T-cell (primary cell): ENCODE measurements around the gene IRAK3. TPM values are rescaled to one million over a fixed set of nuclear protein-coding genes. Genes with fewer than 3 reads are reported as not detected.
A peak's percentile ranks its signal among the peaks of the same experiment; 100 is the strongest.
"Not testable (repeated sequence)": the region's sequence is repeated elsewhere in the genome, so short reads cannot be mapped to it uniquely, and the experiment has no call there.

ENCODE experiments used
- ATAC-seq, 4 experiments: fragments of 200-7000 bp in 3 of 4; fragments of 150-1000 bp in 1 of 4; cut with Tn5 transposase; replicated peaks in 1 of 4; 1 replicate in 3 of 4; 2 replicates in 1 of 4; pipeline ENCODE4 v1.10.0; 2021; ENCODE audit warnings: moderate library complexity in 3 of 4, mild to moderate bottlenecking in 2 of 4, moderate number of reproducible peaks in 1 of 4
- CTCF ChIA-PET, 2 donors: fragments of 300-600 bp; sonication (Branson Sonifier 250); formaldehyde crosslinking; loops; one replicate each; lab custom pipeline; 2022; ENCODE audit warnings: antibody characterized with exemption in 2 of 2; lab: Charles Lee
- POLR2A ChIA-PET, 2 donors: fragments of 300-600 bp; sonication (Branson Sonifier 250); formaldehyde crosslinking; loops; one replicate each; lab custom pipeline; 2022; ENCODE audit warnings: antibody characterized with exemption in 2 of 2; lab: Charles Lee
- DNase-seq, 35 experiments: peaks; one replicate each; pipeline versions ENCODE4 v3.0.0 to v3.0.0-alpha.2; 2013 to 2023
- H3K27ac ChIP-seq: one replicate; pipeline ENCODE4 v1.5.1; 2013; ENCODE audit warnings: low read length
- H3K27me3 ChIP-seq, 2 experiments: replicated peaks in 1 of 2; 1 replicate in 1 of 2; 2 replicates in 1 of 2; pipeline versions ENCODE4 v1.6.1 to v1.7.0; 2013; ENCODE audit warnings: low read length in 1 of 2, mixed read lengths in 1 of 2; ENCODE audit not compliant: control insufficient read depth in 2 of 2, insufficient read depth in 2 of 2; ENCODE audit errors: extremely low read depth in 1 of 2
- H3K36me3 ChIP-seq, 2 donors: 1 replicate in 1 of 2; 2 replicates in 1 of 2; pipeline versions ENCODE4 v1.6.1 to v1.7.0; 2013; ENCODE audit warnings: low read length in 1 of 2; ENCODE audit not compliant: control insufficient read depth in 2 of 2, insufficient read depth in 1 of 2; ENCODE audit errors: extremely low read depth in 1 of 2
- H3K4me1 ChIP-seq, 2 experiments: 1 replicate in 1 of 2; 2 replicates in 1 of 2; pipeline versions ENCODE4 v1.6.1 to v1.7.0; 2013; ENCODE audit warnings: low read length in 2 of 2, mixed read lengths in 1 of 2; ENCODE audit not compliant: insufficient read depth in 2 of 2, control insufficient read depth in 1 of 2; ENCODE audit errors: extremely low read depth in 1 of 2
- H3K4me3 ChIP-seq, 2 donors: 1 replicate in 1 of 2; 2 replicates in 1 of 2; pipeline versions ENCODE4 v1.5.1 to v1.7.0; 2013; ENCODE audit warnings: mild to moderate bottlenecking in 2 of 2, low read length in 1 of 2, moderate library complexity in 1 of 2; ENCODE audit not compliant: control insufficient read depth in 1 of 2; ENCODE audit errors: extremely low read depth in 1 of 2
- H3K9me3 ChIP-seq: 2 replicates; pipeline ENCODE4 v1.7.0; 2013
- H3K27ac Mint-ChIP-seq, 2 donors: one replicate each; pipeline ENCODE4 v1.8.0; 2020 to 2021; ENCODE audit warnings: mild to moderate bottlenecking in 2 of 2, mixed read lengths in 2 of 2
- H3K27me3 Mint-ChIP-seq, 2 donors: one replicate each; pipeline ENCODE4 v1.8.0; 2021 to 2022; ENCODE audit warnings: mixed read lengths in 2 of 2
- H3K36me3 Mint-ChIP-seq: one replicate; pipeline ENCODE4 v1.8.0; 2021; ENCODE audit warnings: mixed read lengths
- H3K4me1 Mint-ChIP-seq, 3 donors: one replicate each; pipeline ENCODE4 v1.8.0; 2020 to 2022; ENCODE audit warnings: mixed read lengths in 3 of 3, mild to moderate bottlenecking in 1 of 3
- H3K4me3 Mint-ChIP-seq, 3 donors: one replicate each; pipeline ENCODE4 v1.8.0; 2020 to 2022; ENCODE audit warnings: mild to moderate bottlenecking in 3 of 3, mixed read lengths in 3 of 3, moderate library complexity in 3 of 3
- H3K9me3 Mint-ChIP-seq, 3 donors: one replicate each; pipeline ENCODE4 v1.8.0; 2020 to 2022; ENCODE audit warnings: mixed read lengths in 3 of 3
- whole genome bisulfite sequencing: methylation state at CpG from one replicate; pipeline ENCODE4 v1.1.5; 2013; ENCODE audit warnings: missing lambda C conversion rate; ENCODE audit not compliant: insufficient coverage; 5-methylcytosine and 5-hydroxymethylcytosine counted together
- total RNA-seq, 35 experiments: library from RNA in 6 of 35; stranded (reverse) in 6 of 35; fragments of 120-200 nt in 1 of 35; gene quantifications; one replicate each; pipeline versions ENCODE4 v1.2.1 to v1.2.4 and lab custom pipeline; 2013 to 2026

The IRAK3 gene
- total RNA-seq, 5 donors from 2014 or later (not counting 1 experiment from before 2014, with no cell fraction given), result 0.16 to 1.0 (median 0.39) TPM

DNA sequence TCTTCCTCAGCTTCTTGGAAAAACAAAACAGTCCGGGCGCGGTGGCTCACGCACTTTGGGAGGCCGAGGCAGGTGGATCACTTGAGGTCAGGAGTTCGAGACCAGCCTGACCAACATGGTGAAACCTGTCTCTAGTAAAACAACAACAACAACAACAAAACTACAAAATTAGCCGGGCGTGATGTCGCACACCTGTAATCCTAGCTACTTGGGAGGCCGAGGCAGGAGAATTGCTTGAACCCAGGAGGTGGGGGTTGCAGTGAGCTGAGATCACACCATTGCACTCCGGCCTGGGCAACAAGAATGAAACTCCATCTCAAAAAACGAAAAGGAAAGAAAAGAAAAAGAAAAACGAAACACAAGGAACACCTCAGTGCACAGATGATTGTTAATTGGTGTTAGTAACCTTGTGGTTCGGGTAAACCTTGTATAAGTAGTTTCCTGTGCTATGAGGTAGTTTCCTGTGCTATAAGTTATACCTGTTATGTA is 114.3 kb downstream of the IRAK3 start:
- Histone ChIP-seq H3K36me3 (peaks cover 4 to 22% of the 10 kb centered on the region in 2 donors), H3K4me1 (peaks cover 7 to 12% of the 10 kb centered on the region in 2 experiments), H3K27ac (peak overlapping the region; percentile 87), H3K4me3 (peak overlapping the region; percentile 94 to 98)
- WGBS, result 24% methylated on average over 7 of the region's 14 CpGs
- Mint-ChIP-seq H3K36me3 (peaks cover 33% of the 10 kb centered on the region), H3K27ac (peak overlapping the region; percentile 96 to 99), H3K4me1 (peaks cover 50 to 76% (median 51%) of the 10 kb centered on the region in 3 donors), H3K4me3 (peak overlapping the region; percentile 99)
- ChIA-PET POLR2A (interaction anchor here (0.6 to 1.5 kb wide), 15 partner anchors 10 to 984 kb away, joined by 3 to 18 read pairs (median 5); no protein-coding TSS in a partner anchor), CTCF (interaction anchor here (0.6 to 3.9 kb wide), 11 partner anchors 15 to 1873 kb away, joined by 4 to 22 read pairs (median 6); no protein-coding TSS in a partner anchor)
- not testable (repeated sequence) for H3K27me3 Mint-ChIP-seq, H3K27me3 ChIP-seq, H3K9me3 ChIP-seq, H3K9me3 Mint-ChIP-seq
- ATAC-seq (peak; percentile 39 to 69 (median 54)), DNase-seq (peak in 7 of 35 experiments; percentile 3 to 68 (median 14))

Other genes with a start within 250 kb of the IRAK3 start
- 10 to 100 TPM; 16.6 to 24.3 (median 22.3) TPM for gene LLPH, start 58.5 kb upstream of the IRAK3 start, total RNA-seq
- 10 to 100 TPM; 44.7 to 90.0 (median 76.7) TPM for gene TMBIM4, start 19.2 kb upstream of the IRAK3 start, total RNA-seq
- gene HELB, start 113.3 kb downstream of the IRAK3 start, total RNA-seq, result 10 to 100 TPM; 38.6 to 66.4 (median 45.7) TPM